ENCODE measurements around the gene ATXN1. TPM values are rescaled to one million over a fixed set of nuclear protein-coding genes. Genes with fewer than 3 reads are reported as not detected.

Gene ATXN1
- polyA plus RNA-seq, 2 of the 4 experiments (the other 2 are of a cell fraction): 2.9 to 8.3 TPM

GRCh38 chr6:16313732-16314131 is 447.5 kb downstream of the ATXN1 start:
- ATAC-seq (no peak), DNase-seq (ENCODE audit: low read depth in 1 of 2, low spot score in 1 of 2) (no peak), FAIRE-seq (no peak)
- Histone ChIP-seq H3K9me3 (no peaks in the 10 kb centered on the region), H3K4me2 (no peak overlapping the region), H3K4me3 (no peak overlapping the region), H3K4me1 (no peaks in the 10 kb centered on the region), H3K27ac (no peak overlapping the region)
- POLR2A ChIA-PET: interaction anchor here (0.8 kb wide), 1 partner anchor 1041 kb away, joined by 3 read pairs; no protein-coding TSS in a partner anchor
- 83% methylated on average over 9 of the region's 9 CpGs for WGBS (ENCODE audit: missing lambda C conversion rate)
- CTCF ChIA-PET: interaction anchor here (1.0 to 1.9 kb wide), 3 partner anchors 14 to 202 kb away, joined by 3 to 8 read pairs (median 4); no protein-coding TSS in a partner anchor
- no peak for TF ChIP-seq KDM5A (IDR thresholded peaks at IDR 0.05)
- no peak for TF ChIP-seq RCOR1 (IDR thresholded peaks at IDR 0.05; ENCODE audit: low read depth, low read length)
- no peak for TF ChIP-seq MYC (IDR thresholded peaks at IDR 0.05; ENCODE audit: borderline replicate concordance, low read length)
- TF ChIP-seq NR3C1 (IDR thresholded peaks at IDR 0.05): no peak
- TF ChIP-seq JUNB (IDR thresholded peaks at IDR 0.05): no peak
- no peak for TF ChIP-seq HOXB5 (CRISPR knock-in tag; IDR thresholded peaks at IDR 0.05)
- TF ChIP-seq ZSCAN20 (CRISPR knock-in tag; IDR thresholded peaks at IDR 0.05): no peak
- no peak for TF ChIP-seq NFE2L2 (conservative IDR thresholded peaks at IDR 0.05; ENCODE audit: low read length)
- no peak for TF ChIP-seq POLR2A (IDR thresholded peaks at IDR 0.05; ENCODE audit: low read length)
- no peak for TF ChIP-seq RARB (CRISPR knock-in tag; IDR thresholded peaks at IDR 0.05)
- TF ChIP-seq RFX5 (IDR thresholded peaks at IDR 0.05): no peak
- no peak for TF ChIP-seq ZC3H11A (IDR thresholded peaks at IDR 0.05)
- no peak for TF ChIP-seq RNF2 (IDR thresholded peaks at IDR 0.05; ENCODE audit: borderline replicate concordance, low read depth)
- TF ChIP-seq TFCP2L1 (CRISPR knock-in tag; IDR thresholded peaks at IDR 0.05): no peak
- TF ChIP-seq KDM1A (IDR thresholded peaks at IDR 0.05; ENCODE audit: low read depth): no peak
- TF ChIP-seq ZFP36 (IDR thresholded peaks at IDR 0.05; ENCODE audit: borderline replicate concordance, partially characterized antibody): no peak
- no peak for TF ChIP-seq SMC3 (IDR thresholded peaks at IDR 0.05)
- TF ChIP-seq PHF8 (IDR thresholded peaks at IDR 0.05; ENCODE audit: borderline replicate concordance, low read depth): no peak
- no peak for TF ChIP-seq FOSB (CRISPR knock-in tag; IDR thresholded peaks at IDR 0.05)
- no peak for TF ChIP-seq NPAS2 (CRISPR knock-in tag; IDR thresholded peaks at IDR 0.05; ENCODE audit: borderline replicate concordance)

DNA sequence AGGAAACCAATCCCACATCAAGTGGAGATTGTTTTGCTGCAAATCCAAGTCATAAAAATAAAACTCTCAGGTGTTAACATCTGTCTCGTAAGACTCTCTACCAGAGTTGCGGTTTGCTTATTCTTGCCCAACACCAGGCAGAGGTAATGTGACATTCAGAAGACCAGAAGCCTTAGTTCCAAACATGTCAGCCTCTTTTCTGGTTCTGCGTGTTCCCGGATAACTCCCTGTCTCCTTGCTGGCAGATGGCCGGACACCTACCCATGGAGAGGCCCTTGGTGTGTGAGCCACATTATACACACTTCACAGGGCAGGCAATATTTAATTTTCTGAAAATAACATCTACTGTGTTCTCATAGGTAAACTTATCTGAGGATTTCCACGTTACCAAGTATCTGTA is 449.5 kb downstream of the ATXN1 start:
- Histone ChIP-seq H3K4me3 (no peak overlapping the region), H3K9me3 (no peaks in the 10 kb centered on the region), H3K27ac (no peak overlapping the region), H3K4me2 (no peak overlapping the region), H3K4me1 (no peaks in the 10 kb centered on the region)
- no peak for FAIRE-seq
- no peak for ATAC-seq
- no peak for TF ChIP-seq CBX8 (IDR thresholded peaks at IDR 0.05)
- no peak for TF ChIP-seq HOXB5 (CRISPR knock-in tag; IDR thresholded peaks at IDR 0.05)
- TF ChIP-seq SREBF2 (IDR thresholded peaks at IDR 0.05): no peak
- TF ChIP-seq KDM1A (IDR thresholded peaks at IDR 0.05; ENCODE audit: low read depth): no peak
- TF ChIP-seq PBX3 (IDR thresholded peaks at IDR 0.05): no peak
- no peak for TF ChIP-seq CTCF (IDR thresholded peaks at IDR 0.05)
- TF ChIP-seq CHD2 (IDR thresholded peaks at IDR 0.05; ENCODE audit: low read length, partially characterized antibody): no peak
- no peak for TF ChIP-seq ZFP36 (IDR thresholded peaks at IDR 0.05; ENCODE audit: borderline replicate concordance, partially characterized antibody)
- TF ChIP-seq, protein P1, sequence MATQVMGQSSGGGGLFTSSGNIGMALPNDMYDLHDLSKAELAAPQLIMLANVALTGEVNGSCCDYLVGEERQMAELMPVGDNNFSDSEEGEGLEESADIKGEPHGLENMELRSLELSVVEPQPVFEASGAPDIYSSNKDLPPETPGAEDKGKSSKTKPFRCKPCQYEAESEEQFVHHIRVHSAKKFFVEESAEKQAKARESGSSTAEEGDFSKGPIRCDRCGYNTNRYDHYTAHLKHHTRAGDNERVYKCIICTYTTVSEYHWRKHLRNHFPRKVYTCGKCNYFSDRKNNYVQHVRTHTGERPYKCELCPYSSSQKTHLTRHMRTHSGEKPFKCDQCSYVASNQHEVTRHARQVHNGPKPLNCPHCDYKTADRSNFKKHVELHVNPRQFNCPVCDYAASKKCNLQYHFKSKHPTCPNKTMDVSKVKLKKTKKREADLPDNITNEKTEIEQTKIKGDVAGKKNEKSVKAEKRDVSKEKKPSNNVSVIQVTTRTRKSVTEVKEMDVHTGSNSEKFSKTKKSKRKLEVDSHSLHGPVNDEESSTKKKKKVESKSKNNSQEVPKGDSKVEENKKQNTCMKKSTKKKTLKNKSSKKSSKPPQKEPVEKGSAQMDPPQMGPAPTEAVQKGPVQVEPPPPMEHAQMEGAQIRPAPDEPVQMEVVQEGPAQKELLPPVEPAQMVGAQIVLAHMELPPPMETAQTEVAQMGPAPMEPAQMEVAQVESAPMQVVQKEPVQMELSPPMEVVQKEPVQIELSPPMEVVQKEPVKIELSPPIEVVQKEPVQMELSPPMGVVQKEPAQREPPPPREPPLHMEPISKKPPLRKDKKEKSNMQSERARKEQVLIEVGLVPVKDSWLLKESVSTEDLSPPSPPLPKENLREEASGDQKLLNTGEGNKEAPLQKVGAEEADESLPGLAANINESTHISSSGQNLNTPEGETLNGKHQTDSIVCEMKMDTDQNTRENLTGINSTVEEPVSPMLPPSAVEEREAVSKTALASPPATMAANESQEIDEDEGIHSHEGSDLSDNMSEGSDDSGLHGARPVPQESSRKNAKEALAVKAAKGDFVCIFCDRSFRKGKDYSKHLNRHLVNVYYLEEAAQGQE (IDR thresholded peaks at IDR 0.05): no peak
- TF ChIP-seq CBX2 (IDR thresholded peaks at IDR 0.05; ENCODE audit: borderline replicate concordance, low read depth): no peak
- no peak for TF ChIP-seq HOXA7 (CRISPR knock-in tag; IDR thresholded peaks at IDR 0.05)
- TF ChIP-seq HEYL (CRISPR knock-in tag; IDR thresholded peaks at IDR 0.05): no peak
- TF ChIP-seq, protein P2, sequence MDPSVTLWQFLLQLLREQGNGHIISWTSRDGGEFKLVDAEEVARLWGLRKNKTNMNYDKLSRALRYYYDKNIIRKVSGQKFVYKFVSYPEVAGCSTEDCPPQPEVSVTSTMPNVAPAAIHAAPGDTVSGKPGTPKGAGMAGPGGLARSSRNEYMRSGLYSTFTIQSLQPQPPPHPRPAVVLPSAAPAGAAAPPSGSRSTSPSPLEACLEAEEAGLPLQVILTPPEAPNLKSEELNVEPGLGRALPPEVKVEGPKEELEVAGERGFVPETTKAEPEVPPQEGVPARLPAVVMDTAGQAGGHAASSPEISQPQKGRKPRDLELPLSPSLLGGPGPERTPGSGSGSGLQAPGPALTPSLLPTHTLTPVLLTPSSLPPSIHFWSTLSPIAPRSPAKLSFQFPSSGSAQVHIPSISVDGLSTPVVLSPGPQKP (IDR thresholded peaks at IDR 0.05; ENCODE audit: low read depth, low read length): no peak
- TF ChIP-seq, protein P3, sequence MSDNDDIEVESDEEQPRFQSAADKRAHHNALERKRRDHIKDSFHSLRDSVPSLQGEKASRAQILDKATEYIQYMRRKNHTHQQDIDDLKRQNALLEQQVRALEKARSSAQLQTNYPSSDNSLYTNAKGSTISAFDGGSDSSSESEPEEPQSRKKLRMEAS (IDR thresholded peaks at IDR 0.05): no peak
- no peak for TF ChIP-seq EP300 (IDR thresholded peaks at IDR 0.05)
- no peak for TF ChIP-seq POLR2A (IDR thresholded peaks at IDR 0.05; ENCODE audit: low read length)
- TF ChIP-seq RAD21 (conservative IDR thresholded peaks at IDR 0.05 in 1 of 2, IDR thresholded peaks at IDR 0.05 in 1 of 2): no peak
- POLR2A ChIA-PET: no interaction called here
- DNase-seq (ENCODE audit: low read depth in 1 of 2, low spot score in 1 of 2): no peak
- CTCF ChIA-PET: no interaction called here
- 89% methylated on average over 6 of the region's 6 CpGs for WGBS (ENCODE audit: missing lambda C conversion rate)
